ACC112 (cell line): Measurements from ENCODE around the gene MPPE1.
A peak's percentile ranks its signal among the peaks of the same experiment; 100 is the strongest.
"Not testable (repeated sequence)": the region's sequence is repeated elsewhere in the genome, so short reads cannot be mapped to it uniquely, and the experiment has no call there.

Experiments
- H2AFZ ChIP-seq: fragments of 200-600 bp; sonication (generic); one replicate; pipeline ENCODE4 v1.6.0; 2017; ENCODE audit warnings: antibody characterized with exemption, low read length; ENCODE audit not compliant: unreplicated experiment
- H3K27ac ChIP-seq: fragments of 200-600 bp; sonication (generic); 2 replicates; pipeline ENCODE4 v1.5.1; 2014; ENCODE audit warnings: low read depth, mild to moderate bottlenecking, antibody characterized with exemption, low read length, moderate library complexity
- H3K27me3 ChIP-seq: fragments of 200-600 bp; sonication (generic); 2 replicates; pipeline ENCODE4 v1.6.1; 2014; ENCODE audit warnings: mild to moderate bottlenecking, antibody characterized with exemption, low read length, moderate library complexity, mixed read lengths; ENCODE audit not compliant: insufficient read depth
- H3K36me3 ChIP-seq: fragments of 200-600 bp; sonication (generic); 2 replicates; pipeline ENCODE4 v1.6.1; 2016; ENCODE audit warnings: mild to moderate bottlenecking, antibody characterized with exemption, low read length, moderate library complexity, mixed read lengths; ENCODE audit not compliant: insufficient read depth
- H3K4me1 ChIP-seq: fragments of 200-600 bp; sonication (generic); one replicate; pipeline ENCODE4 v1.6.1; 2016; ENCODE audit warnings: low read length, mixed read lengths; ENCODE audit not compliant: insufficient read depth, unreplicated experiment, control insufficient read depth
- H3K4me3 ChIP-seq: fragments of 200-600 bp; sonication (generic); 2 replicates; pipeline ENCODE4 v1.5.1; 2014; ENCODE audit warnings: mild to moderate bottlenecking, low read depth, low read length
- H3K79me2 ChIP-seq: fragments of 200-600 bp; sonication (generic); one replicate; pipeline ENCODE4 v1.6.0; 2016; ENCODE audit warnings: low read length; ENCODE audit not compliant: control insufficient read depth, unreplicated experiment, insufficient read depth

Gene MPPE1

GRCh38 chr18:11925800-11926481 is 17.8 kb upstream of the MPPE1 start:
- Histone ChIP-seq H3K27me3 (no peaks in the 10 kb centered on the region), H3K79me2 (no peaks in the 10 kb centered on the region), H3K27ac (no peak overlapping the region), H3K4me3 (no peak overlapping the region), H2AFZ (no peak overlapping the region), H3K4me1 (no peaks in the 10 kb centered on the region), H3K36me3 (no peaks in the 10 kb centered on the region)

DNA sequence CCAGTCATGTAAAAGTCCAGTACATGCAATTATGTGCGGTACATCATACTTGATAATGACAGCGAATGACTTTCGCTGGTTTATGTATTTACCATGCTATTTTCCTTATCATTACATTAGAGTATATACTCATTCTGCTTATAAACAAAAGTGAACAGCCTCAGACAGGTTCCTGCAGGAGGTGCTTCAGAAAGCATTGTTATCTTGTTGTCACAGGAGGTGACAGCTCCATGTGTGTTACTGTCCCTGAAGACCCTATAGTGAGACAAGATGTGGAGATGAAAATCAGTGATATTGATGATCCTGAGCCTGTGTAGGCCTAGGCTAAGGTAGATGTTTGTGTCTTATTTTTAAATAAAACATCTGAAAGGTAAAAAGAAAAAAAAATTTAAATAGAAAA is 15.3 kb upstream of the MPPE1 start:
- H3K4me3 ChIP-seq = no peak overlapping the region
- no peak overlapping the region for H3K27ac ChIP-seq
- H3K27me3 ChIP-seq = no peaks in the 10 kb centered on the region
- H3K4me1 ChIP-seq = no peaks in the 10 kb centered on the region
- H3K36me3 ChIP-seq = no peaks in the 10 kb centered on the region
- H3K79me2 ChIP-seq = no peaks in the 10 kb centered on the region
- H2AFZ ChIP-seq = no peak overlapping the region

- not testable (repeated sequence) for H3K36me3 ChIP-seq, H3K27ac ChIP-seq, H3K79me2 ChIP-seq, H3K4me3 ChIP-seq, H3K27me3 ChIP-seq, H2AFZ ChIP-seq, H3K4me1 ChIP-seq
Observed at GRCh38 chr18:11919522-11919921, 11.4 kb upstream of the MPPE1 start.

- not testable (repeated sequence) for H3K27me3 ChIP-seq, H2AFZ ChIP-seq, H3K79me2 ChIP-seq, H3K4me1 ChIP-seq, H3K27ac ChIP-seq, H3K36me3 ChIP-seq, H3K4me3 ChIP-seq
Observed at GRCh38 chr18:11916880-11917279, 8.8 kb upstream of the MPPE1 start.

GRCh38 chr18:11909591-11910026 is 1.5 kb upstream of the MPPE1 start:
- Histone ChIP-seq H3K4me1 (peaks cover 5% of the 10 kb centered on the region), H3K27me3 (no peaks in the 10 kb centered on the region), H2AFZ (peak overlapping the region; percentile 15), H3K79me2 (peaks cover 11% of the 10 kb centered on the region), H3K4me3 (peak overlapping the region; percentile 91), H3K36me3 (no peaks in the 10 kb centered on the region), H3K27ac (peak overlapping the region; percentile 92)

- H3K27me3 ChIP-seq = no peaks in the 10 kb centered on the region
- peaks cover 5% of the 10 kb centered on the region for H3K4me1 ChIP-seq
- H3K79me2 ChIP-seq = peaks cover 11% of the 10 kb centered on the region
- peak overlapping the region; percentile 92 for H3K27ac ChIP-seq
- H3K36me3 ChIP-seq = no peaks in the 10 kb centered on the region
- H2AFZ ChIP-seq = peak overlapping the region; percentile 96
- H3K4me3 ChIP-seq = peak overlapping the region; percentile 91
Observed at GRCh38 chr18:11909061-11909455, 941 bp upstream of the MPPE1 start.

- Histone ChIP-seq H3K4me3 (peak overlapping the region; percentile 91), H3K79me2 (peaks cover 11% of the 10 kb centered on the region), H3K4me1 (peaks cover 5% of the 10 kb centered on the region), H2AFZ (no peak overlapping the region), H3K27ac (peak overlapping the region; percentile 92), H3K36me3 (no peaks in the 10 kb centered on the region), H3K27me3 (no peaks in the 10 kb centered on the region)
Observed at GRCh38 chr18:11906926-11907874, 917 bp downstream of the MPPE1 start.

DNA sequence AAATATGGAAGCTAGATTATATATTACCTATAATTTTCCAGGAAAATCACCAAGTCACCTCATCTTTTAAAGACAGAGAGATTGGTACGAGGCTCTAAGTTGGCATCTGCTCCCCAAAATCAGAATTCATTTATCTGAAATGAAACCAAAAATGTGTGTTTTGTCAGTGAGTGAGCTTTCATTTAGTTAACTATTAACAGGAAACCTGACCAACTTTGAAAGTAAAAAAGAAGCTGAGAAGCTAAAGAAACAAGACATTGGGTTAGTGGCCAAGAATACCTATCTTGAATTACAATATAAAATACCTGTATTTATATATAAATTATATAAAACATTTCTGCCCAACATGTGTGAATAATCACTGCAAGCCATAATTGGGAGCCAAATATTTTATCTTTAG is 1.9 kb downstream of the MPPE1 start:
- H3K27me3 ChIP-seq = no peaks in the 10 kb centered on the region
- H3K36me3 ChIP-seq = no peaks in the 10 kb centered on the region
- peaks cover 5% of the 10 kb centered on the region for H3K4me1 ChIP-seq
- peaks cover 11% of the 10 kb centered on the region for H3K79me2 ChIP-seq
- no peak overlapping the region for H3K4me3 ChIP-seq
- no peak overlapping the region for H2AFZ ChIP-seq
- H3K27ac ChIP-seq = no peak overlapping the region

DNA sequence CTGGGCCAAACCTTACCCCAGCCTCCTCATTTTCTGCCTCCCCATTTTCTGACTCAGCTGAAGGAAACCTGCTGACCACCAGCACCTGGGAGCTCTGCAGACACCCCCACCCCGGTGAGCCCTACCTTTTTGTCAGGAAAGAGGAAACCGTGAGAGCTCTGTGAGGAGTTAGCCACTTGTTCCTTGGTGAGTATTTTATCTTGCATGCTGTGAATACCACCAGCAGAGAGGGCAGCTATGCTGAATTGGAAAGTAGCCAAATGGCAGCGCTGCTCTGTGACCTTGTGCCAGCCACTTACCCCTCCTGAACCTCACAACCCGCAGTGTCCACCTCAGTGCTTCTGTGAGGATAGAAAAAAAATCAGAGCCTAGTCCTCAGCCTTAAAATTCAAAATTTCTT is 2.5 kb downstream of the MPPE1 start:
- no peak overlapping the region for H3K4me3 ChIP-seq
- no peak overlapping the region for H3K27ac ChIP-seq
- H3K27me3 ChIP-seq = no peaks in the 10 kb centered on the region
- H2AFZ ChIP-seq = no peak overlapping the region
- peaks cover 5% of the 10 kb centered on the region for H3K4me1 ChIP-seq
- H3K79me2 ChIP-seq = peaks cover 11% of the 10 kb centered on the region
- H3K36me3 ChIP-seq = no peaks in the 10 kb centered on the region

DNA sequence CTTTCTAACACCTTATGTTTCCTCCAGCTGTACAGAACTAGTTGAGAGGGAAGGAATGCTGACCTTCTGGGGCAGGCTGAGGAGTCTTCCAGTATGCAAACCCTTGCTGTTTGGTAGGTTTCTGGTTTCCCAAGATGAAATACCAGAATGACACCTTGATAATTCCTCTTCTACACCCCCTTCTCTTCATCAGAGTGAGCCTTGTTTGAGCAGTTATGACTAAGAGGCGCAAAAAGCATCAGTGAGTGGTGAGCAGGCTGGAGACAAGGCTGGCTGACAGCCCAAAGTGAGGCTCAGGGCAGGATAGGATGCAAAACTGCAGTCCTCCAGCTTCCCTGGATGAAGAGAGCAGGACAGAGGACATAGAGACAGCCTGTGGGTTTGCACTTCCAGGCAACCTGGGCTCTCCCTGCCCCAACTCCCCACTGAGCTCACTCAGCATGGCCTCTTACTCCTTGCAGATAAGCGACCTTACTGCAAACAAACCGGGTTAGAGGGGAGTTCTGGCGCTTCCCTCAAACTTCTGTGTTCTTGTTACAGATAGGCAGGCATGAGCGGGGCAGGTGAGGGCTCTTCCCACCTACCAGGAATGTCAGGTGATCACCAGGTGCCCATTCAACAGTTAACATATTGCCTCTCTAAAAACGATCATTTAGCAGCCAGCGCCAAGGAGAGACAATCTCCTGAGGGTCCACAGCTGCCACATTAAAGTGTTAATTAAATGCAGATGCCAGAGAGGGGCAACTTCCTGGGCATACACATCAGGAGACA is 5.4 kb downstream of the MPPE1 start:
- H2AFZ ChIP-seq = no peak overlapping the region
- no peaks in the 10 kb centered on the region for H3K27me3 ChIP-seq
- peaks cover 8% of the 10 kb centered on the region for H3K79me2 ChIP-seq
- H3K4me3 ChIP-seq = no peak overlapping the region
- H3K27ac ChIP-seq = no peak overlapping the region
- no peaks in the 10 kb centered on the region for H3K36me3 ChIP-seq
- H3K4me1 ChIP-seq = peaks cover 5% of the 10 kb centered on the region
